ENCODE data around the gene TLK2. TPM values are rescaled to one million over a fixed set of nuclear protein-coding genes. Genes with fewer than 3 reads are reported as not detected.
A peak's percentile ranks its signal among the peaks of the same experiment; 100 is the strongest.
"Not testable (repeated sequence)": the region's sequence is repeated elsewhere in the genome, so short reads cannot be mapped to it uniquely, and the experiment has no call there.

Gene TLK2
- polyA plus RNA-seq, 1 experiment: 57.4 TPM

DNA sequence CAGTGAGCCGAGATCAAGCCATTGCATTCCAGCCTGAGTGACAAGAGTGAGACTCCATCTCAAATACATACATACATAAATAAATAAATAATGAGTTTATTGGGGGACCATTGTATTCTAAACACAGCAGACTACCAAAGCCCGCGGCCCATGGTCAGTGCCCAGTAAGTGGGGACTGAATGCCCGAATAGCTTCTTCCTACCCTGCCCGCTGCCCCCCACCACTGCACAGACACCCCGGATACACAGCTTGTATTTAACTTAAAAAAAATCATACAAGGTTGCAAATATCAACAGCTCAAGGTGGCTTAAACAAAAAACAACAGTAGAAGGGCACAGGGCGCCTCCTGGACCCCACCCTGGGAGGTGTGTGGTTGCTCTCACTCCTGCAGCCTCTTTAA lies 22.6 kb upstream of the TLK2 start:
- ChIA-PET POLR2A (no interaction called here), CTCF (no interaction called here)
- no peak overlapping the region for H3K4me3 ChIP-seq (ENCODE audit: low read depth, low read length)
- no peak overlapping the region for H3K27ac ChIP-seq (ENCODE audit: low read depth, low read length)
- H3K27me3 ChIP-seq (ENCODE audit: control insufficient read depth, insufficient read depth, low read length): no peaks in the 10 kb centered on the region
- TF ChIP-seq, protein P1, sequence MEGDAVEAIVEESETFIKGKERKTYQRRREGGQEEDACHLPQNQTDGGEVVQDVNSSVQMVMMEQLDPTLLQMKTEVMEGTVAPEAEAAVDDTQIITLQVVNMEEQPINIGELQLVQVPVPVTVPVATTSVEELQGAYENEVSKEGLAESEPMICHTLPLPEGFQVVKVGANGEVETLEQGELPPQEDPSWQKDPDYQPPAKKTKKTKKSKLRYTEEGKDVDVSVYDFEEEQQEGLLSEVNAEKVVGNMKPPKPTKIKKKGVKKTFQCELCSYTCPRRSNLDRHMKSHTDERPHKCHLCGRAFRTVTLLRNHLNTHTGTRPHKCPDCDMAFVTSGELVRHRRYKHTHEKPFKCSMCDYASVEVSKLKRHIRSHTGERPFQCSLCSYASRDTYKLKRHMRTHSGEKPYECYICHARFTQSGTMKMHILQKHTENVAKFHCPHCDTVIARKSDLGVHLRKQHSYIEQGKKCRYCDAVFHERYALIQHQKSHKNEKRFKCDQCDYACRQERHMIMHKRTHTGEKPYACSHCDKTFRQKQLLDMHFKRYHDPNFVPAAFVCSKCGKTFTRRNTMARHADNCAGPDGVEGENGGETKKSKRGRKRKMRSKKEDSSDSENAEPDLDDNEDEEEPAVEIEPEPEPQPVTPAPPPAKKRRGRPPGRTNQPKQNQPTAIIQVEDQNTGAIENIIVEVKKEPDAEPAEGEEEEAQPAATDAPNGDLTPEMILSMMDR (IDR thresholded peaks at IDR 0.05; ENCODE audit: low read depth, low read length): no peak
- no peaks in the 10 kb centered on the region for H3K9me3 ChIP-seq (ENCODE audit: control insufficient read depth, insufficient read depth, low read length)
- no peak for DNase-seq (ENCODE audit: low read depth, low spot score)

DNA sequence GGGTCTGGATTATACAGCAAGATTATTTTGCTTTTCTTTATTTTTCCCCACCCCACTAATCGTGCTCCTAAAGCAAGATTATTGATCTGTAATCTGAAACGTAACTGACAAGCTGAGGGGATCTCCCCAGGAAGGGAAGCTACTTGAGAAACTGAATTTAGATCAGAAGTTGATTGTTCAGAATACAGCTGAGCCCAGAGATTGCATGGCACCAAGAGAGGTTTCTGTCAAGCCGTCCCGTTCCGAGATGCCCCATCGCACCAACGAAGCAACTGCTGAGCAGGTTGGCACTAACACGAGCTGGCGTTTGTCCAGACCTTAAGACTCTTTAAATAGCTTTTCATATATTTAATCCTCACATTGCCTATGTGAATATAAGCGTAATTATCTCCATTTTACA lies 20.1 kb upstream of the TLK2 start:
- H3K27ac ChIP-seq (ENCODE audit: low read depth, low read length); H3K27me3 ChIP-seq (ENCODE audit: control insufficient read depth, insufficient read depth, low read length); H3K4me3 ChIP-seq (ENCODE audit: low read depth, low read length); CTCF ChIA-PET; H3K9me3 ChIP-seq (ENCODE audit: control insufficient read depth, insufficient read depth, low read length); DNase-seq (ENCODE audit: low read depth, low spot score): not testable (repeated sequence)
- POLR2A ChIA-PET: interaction anchor here (0.6 kb wide), 1 partner anchor 33 kb away, joined by 4 read pairs; no protein-coding TSS in a partner anchor

DNA sequence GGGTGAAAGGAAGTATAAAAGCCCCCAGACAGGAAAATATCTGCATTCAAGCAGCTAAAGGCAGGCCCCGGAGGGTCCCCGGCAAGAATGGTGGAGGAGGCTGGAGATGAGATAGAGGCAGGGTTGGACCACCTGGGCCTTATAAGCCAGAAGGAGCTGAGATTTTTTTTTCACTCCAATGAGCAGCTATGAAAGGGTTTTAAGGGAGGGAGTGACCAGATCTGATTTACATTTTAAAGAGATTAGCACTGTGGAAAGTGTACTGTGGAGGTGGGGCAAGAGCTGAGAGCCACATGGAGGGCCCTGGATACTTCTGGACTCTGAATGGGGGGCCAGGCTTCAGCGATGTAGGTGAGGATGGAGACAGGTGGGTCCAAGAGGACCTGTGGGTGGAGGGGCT lies 14.2 kb upstream of the TLK2 start:
- CTCF ChIA-PET; POLR2A ChIA-PET; DNase-seq (ENCODE audit: low read depth, low spot score); H3K27me3 ChIP-seq (ENCODE audit: control insufficient read depth, insufficient read depth, low read length); H3K4me3 ChIP-seq (ENCODE audit: low read depth, low read length); H3K27ac ChIP-seq (ENCODE audit: low read depth, low read length); H3K9me3 ChIP-seq (ENCODE audit: control insufficient read depth, insufficient read depth, low read length): not testable (repeated sequence)

DNA sequence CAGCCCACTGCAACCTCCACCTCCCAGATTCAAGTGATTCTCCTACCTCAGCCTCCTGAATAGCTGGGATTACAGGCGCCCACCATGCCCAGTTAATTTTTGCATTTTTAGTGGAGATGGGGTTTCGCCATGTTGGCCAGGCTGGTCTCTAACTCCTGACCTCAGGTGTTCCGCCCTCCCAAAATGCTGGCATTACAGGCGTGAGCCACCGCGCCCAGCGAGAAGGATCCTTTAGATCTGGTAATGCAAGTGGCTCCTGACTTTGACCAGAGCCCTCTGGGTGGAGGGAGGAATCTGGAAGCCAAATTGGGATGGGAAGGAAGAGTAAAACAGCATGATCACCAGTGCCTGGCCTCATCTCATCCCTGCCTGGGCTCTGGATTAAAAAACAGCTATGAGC lies 13.4 kb upstream of the TLK2 start:
- H3K27me3 ChIP-seq (ENCODE audit: control insufficient read depth, insufficient read depth, low read length); POLR2A ChIA-PET: not testable (repeated sequence)

DNA sequence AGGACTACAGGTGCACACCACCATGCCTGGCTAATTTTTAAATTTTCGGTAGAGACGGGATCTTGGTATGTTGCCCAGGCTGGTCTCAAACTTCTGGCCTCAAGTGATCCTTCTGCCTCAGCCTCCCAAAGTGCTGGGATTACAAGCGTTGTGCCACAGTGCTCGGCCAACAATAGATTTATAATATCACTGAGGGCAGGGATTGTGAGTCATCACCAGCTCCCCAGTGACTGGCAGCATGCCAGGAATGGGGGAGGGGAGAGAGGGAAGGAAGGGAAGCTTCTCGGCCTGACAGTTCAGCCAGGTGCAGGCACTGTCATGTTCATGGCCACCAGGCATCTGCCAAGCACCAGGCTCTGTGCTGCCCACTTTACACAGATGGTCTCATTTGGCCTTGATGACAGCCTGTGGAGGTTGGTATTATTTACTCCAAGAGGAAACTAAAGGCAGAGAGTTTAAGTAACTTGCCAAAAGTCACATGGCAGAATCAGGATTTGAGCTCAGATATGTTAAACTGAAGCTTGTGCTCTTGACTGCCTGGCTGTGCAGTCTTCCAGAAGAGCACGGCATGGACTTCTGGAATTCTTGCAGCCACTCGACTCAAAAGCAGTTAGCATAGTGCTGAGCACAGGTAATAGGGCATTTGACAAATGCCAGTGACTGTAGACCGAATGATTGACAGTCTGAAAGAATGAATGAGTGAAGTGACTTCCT lies 7.8 kb upstream of the TLK2 start:
- H3K9me3 ChIP-seq (ENCODE audit: control insufficient read depth, insufficient read depth, low read length); H3K4me3 ChIP-seq (ENCODE audit: low read depth, low read length); H3K27me3 ChIP-seq (ENCODE audit: control insufficient read depth, insufficient read depth, low read length); POLR2A ChIA-PET; H3K27ac ChIP-seq (ENCODE audit: low read depth, low read length); CTCF ChIA-PET; DNase-seq (ENCODE audit: low read depth, low spot score): not testable (repeated sequence)

More for the DNA sequence above, 13.4 kb upstream of the TLK2 start:
- H3K4me3 ChIP-seq (ENCODE audit: low read depth, low read length); H3K27ac ChIP-seq (ENCODE audit: low read depth, low read length); CTCF ChIA-PET; DNase-seq (ENCODE audit: low read depth, low spot score); H3K9me3 ChIP-seq (ENCODE audit: control insufficient read depth, insufficient read depth, low read length): not testable (repeated sequence)

DNA sequence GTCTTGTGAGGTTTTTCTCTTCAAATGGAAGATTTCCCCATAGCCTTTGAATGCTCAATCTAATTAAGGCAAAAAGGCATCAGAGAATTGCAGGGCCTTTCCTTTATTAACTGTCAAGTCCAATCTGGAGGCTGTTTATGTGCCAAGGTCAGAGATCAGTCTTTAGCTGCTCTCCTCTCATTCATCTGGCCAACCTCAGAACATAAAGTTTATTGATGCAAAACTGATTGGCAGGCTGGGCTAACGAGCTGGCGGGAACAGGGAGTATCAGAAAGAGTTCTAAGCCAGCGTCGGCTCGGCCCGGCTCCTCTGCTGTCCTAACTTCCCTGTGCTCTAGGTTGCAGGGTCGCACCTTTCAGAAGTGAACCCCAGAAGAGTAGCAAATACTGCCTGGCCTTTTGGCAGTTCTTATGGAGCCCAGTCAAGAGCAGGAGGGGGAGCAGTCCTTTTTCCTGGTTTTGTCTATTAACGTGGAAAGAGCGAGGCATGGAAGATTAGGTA lies 7.2 kb upstream of the TLK2 start:
- POLR2A ChIA-PET; DNase-seq (ENCODE audit: low read depth, low spot score): not testable (repeated sequence)

DNA sequence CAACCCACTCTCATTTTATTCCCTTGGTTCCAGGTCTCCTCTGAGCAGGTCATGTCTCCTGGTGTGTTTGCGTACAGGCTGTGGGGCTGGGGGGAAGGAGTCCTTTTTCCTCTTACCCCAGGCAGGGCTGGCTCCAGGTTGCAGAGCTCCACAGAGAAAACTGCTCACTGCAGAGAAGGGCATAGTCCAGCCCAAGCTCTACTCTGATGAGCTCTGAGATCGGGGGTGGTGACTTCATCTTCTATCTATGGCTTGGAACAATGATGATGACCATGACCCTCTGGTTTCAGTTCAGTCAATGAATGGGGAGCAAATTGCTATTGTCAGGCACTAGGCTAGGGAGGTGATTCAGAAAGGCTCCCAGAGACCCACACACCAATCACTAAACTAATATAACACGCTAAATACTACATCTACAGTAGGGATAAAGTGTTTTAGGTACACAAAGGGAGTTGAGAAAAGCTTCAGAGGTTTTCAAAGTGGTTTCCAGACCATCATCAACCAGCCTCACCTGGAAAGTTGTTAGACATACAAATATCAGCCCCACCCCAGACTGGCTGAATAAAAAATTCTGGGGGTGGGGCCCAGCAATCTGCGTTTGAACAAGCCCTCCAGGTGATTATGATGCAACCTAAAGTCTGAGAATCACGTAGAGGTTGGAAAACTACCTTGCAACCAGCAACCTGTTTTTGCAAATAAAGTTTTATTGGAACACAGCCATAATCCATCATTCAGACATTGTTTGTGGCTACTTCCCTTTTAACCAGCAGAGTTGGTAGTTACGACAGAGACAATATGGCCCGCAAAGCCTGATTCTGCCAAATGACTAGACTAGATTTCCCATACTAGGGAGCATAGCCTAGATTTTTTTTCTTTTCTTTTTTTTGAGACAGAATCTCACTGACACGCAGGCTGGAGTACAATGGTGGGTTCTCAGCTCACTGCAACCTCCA lies 5.3 kb upstream of the TLK2 start:
- CTCF ChIA-PET; H3K4me3 ChIP-seq (ENCODE audit: low read depth, low read length); H3K27me3 ChIP-seq (ENCODE audit: control insufficient read depth, insufficient read depth, low read length); H3K9me3 ChIP-seq (ENCODE audit: control insufficient read depth, insufficient read depth, low read length); POLR2A ChIA-PET; DNase-seq (ENCODE audit: low read depth, low spot score); H3K27ac ChIP-seq (ENCODE audit: low read depth, low read length): not testable (repeated sequence)

More for the DNA sequence above, 7.2 kb upstream of the TLK2 start:
- CTCF ChIA-PET; H3K27ac ChIP-seq (ENCODE audit: low read depth, low read length); H3K4me3 ChIP-seq (ENCODE audit: low read depth, low read length); H3K27me3 ChIP-seq (ENCODE audit: control insufficient read depth, insufficient read depth, low read length); H3K9me3 ChIP-seq (ENCODE audit: control insufficient read depth, insufficient read depth, low read length): not testable (repeated sequence)

DNA sequence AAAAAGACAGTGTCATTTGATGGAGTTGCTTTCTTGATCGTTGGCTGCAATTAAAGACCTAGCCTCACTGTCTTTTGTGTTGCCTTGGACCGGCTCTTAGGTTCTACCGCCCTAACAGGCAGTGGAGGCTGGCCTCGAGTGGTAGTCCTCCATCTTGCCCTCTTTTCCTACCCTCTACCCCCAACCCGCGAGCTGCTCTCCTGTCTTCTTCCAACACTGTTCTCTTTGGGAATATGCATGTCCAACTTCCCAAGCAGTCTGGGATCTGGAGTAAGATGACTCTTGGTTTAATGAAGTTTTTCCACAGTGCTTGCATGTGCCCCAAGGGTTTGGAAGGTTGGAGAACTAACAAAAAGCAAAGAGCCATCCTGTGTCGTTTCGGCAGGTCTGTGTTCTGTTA lies 1.5 kb upstream of the TLK2 start:
- H3K9me3 ChIP-seq (ENCODE audit: control insufficient read depth, insufficient read depth, low read length); H3K27me3 ChIP-seq (ENCODE audit: control insufficient read depth, insufficient read depth, low read length); CTCF ChIA-PET; H3K27ac ChIP-seq (ENCODE audit: low read depth, low read length); DNase-seq (ENCODE audit: low read depth, low spot score); POLR2A ChIA-PET: not testable (repeated sequence)
- H3K4me3 ChIP-seq (ENCODE audit: low read depth, low read length): peak overlapping the region; percentile 62

DNA sequence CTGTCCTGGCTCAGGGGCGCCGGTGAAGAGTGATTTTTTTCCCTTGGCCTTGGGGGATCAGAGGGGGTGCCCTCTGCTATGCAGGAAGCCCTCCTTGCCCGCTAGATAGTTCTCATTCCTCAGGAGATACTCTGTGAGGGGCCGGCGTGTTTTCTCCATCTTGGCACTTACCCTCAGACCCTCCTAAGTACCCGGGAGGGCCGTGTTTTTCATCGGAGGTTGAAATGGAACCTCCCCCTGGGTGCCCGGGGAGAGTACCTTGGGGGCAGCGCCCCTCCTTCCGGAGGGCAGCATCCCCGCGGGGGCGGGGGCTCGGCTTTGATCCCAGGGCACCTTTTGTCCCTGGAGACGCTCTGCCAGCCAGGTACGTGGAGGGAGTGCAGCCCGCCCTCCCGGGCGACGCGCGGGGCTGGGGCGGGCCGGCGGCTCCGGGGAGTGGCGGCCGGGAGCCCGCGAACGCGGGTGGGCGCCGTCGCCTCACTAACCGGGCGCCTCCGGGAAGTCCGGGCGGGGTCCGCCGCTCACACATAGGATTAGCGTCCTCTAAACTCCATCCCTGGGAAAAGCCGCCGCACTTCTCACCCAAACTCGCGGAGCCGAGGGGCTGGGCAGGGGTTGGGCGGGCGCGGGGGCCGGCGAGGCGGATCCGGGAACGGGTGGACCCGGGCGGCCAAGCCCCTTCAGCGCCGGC lies 762 bp upstream of the TLK2 start:
- H3K27ac ChIP-seq (ENCODE audit: low read depth, low read length); CTCF ChIA-PET; DNase-seq (ENCODE audit: low read depth, low spot score); H3K9me3 ChIP-seq (ENCODE audit: control insufficient read depth, insufficient read depth, low read length); POLR2A ChIA-PET; H3K27me3 ChIP-seq (ENCODE audit: control insufficient read depth, insufficient read depth, low read length): not testable (repeated sequence)
- H3K4me3 ChIP-seq (ENCODE audit: low read depth, low read length): peak overlapping the region; percentile 62

DNA sequence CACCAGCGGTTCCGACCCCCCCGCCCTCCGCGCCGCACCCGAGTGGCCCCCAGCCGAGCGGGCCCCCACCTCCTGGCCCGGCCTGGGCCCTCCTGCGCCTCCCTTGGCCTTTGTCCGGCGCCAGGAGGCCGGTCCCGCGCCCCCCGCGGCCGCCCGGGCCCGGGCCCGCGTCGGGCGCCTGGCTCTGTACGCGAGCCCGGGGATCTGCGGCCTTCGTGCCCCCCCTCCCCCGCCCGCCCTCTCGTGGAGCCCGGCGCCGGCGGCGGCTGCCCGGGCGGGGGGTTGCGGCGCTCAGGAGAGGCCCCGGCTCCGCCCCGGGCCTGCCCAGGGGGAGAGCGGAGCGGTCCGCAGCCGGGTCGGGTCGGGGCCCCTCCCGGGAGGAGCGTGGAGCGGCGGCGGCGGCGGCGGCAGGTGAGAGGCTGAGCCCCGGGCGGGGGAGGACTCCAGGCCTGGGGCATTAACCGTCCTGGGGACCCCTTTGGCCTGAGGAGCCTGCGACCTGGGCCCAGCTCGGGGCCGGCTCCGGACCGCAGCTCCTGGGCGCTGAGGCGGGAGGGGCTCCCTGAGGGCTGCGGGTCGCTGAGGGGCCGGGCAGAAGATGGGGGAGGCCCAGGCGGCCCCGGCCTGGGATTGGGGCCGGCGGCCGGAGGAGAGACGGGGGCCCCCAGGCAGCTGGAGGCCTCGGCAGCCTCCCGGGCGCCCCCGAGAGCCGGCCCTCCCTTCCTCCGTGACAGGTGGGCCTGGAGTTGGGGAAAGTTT lies 434 bp downstream of the TLK2 start:
- peak overlapping the region; percentile 71 for H3K4me3 ChIP-seq (ENCODE audit: low read depth, low read length)
- POLR2A ChIA-PET; H3K9me3 ChIP-seq (ENCODE audit: control insufficient read depth, insufficient read depth, low read length); H3K27ac ChIP-seq (ENCODE audit: low read depth, low read length); CTCF ChIA-PET; H3K27me3 ChIP-seq (ENCODE audit: control insufficient read depth, insufficient read depth, low read length); DNase-seq (ENCODE audit: low read depth, low spot score): not testable (repeated sequence)

All from AG04450 (cell line).